ENCODE data around the gene RNF207.

DNA sequence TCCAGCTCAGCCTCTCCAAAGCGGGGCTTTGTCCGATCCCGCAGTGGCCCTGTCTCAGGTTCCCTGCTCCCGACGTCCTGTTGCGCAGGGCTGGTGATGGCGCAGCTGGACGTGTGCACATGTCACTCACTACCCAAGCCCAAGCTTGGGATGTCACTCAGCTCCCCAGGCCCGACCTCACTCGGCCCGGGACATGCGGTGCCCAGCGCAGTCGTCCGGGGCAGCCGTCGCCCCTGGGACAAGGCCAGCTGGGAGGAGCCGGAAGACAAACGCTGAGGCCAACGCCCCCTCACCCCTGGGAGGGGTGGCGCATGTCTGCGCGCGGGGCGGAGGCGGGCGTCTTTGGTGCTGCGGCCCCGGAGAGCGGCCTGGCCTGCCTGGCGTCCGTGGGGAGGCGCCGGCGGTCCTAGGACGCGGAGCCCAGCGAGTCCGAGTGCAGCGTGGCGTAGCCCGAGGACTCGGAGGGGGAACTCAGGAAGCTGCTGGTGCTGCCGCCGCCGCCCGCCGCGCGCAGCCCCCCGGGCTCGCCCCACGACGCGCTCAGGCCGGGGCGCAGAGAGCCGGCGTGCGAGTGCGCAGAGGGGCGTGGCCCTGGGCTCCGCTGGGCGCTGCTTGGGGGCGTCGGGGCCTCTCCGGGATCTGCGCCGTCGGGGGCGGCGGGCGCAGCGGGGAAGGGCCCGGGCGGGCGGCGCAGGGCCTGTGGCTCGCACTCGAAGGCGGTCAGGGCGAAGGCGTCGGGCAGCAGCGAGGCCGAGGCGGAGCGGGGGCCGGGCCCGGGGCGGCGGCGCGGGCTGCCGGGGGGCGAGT, 43.2 kb downstream of the RNF207 start:
- TF ChIP-seq, protein P1, sequence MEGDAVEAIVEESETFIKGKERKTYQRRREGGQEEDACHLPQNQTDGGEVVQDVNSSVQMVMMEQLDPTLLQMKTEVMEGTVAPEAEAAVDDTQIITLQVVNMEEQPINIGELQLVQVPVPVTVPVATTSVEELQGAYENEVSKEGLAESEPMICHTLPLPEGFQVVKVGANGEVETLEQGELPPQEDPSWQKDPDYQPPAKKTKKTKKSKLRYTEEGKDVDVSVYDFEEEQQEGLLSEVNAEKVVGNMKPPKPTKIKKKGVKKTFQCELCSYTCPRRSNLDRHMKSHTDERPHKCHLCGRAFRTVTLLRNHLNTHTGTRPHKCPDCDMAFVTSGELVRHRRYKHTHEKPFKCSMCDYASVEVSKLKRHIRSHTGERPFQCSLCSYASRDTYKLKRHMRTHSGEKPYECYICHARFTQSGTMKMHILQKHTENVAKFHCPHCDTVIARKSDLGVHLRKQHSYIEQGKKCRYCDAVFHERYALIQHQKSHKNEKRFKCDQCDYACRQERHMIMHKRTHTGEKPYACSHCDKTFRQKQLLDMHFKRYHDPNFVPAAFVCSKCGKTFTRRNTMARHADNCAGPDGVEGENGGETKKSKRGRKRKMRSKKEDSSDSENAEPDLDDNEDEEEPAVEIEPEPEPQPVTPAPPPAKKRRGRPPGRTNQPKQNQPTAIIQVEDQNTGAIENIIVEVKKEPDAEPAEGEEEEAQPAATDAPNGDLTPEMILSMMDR (IDR thresholded peaks at IDR 0.05) = no peak
- TF ChIP-seq EZH2 (IDR thresholded peaks at IDR 0.05) (peak; percentile 14), EZH2phosphoT487 (IDR thresholded peaks at IDR 0.05) (no peak)
